Stomach (tissue), 9 donors: Measurements from ENCODE around the gene RBKS. TPM values are rescaled to one million over a fixed set of nuclear protein-coding genes. Genes with fewer than 3 reads are reported as not detected.
"Not testable (repeated sequence)": the region's sequence is repeated elsewhere in the genome, so short reads cannot be mapped to it uniquely, and the experiment has no call there.

ENCODE experiments used
- DNase-seq, 2 donors: peaks; one replicate each; pipeline versions ENCODE4 v3.0.0 to v3.0.0-alpha.2; 2013 to 2019
- H3K27ac ChIP-seq, 5 donors: fragments of 200-600 bp in 4 of 5; sonication (generic) in 4 of 5; one replicate each; pipeline ENCODE4 v1.5.1; 2013 to 2019; ENCODE audit warnings: mild to moderate bottlenecking in 1 of 5, moderate library complexity in 1 of 5
- H3K27me3 ChIP-seq, 3 donors: fragments of 200-600 bp; sonication (generic); one replicate each; pipeline ENCODE4 v1.5.1; 2017 to 2019; ENCODE audit warnings: mixed run types in 1 of 3
- H3K36me3 ChIP-seq, 4 donors: fragments of 200-600 bp; sonication (generic); 1 replicate in 3 of 4; 2 replicates in 1 of 4; pipeline ENCODE4 v1.5.1; 2016 to 2019
- H3K4me1 ChIP-seq, 4 donors: fragments of 200-600 bp; sonication (generic); one replicate each; pipeline ENCODE4 v1.5.1; 2016 to 2019
- H3K4me3 ChIP-seq, 4 donors: fragments of 200-600 bp; sonication (generic) in 3 of 4; one replicate each; pipeline ENCODE4 v1.5.1; 2016 to 2019; ENCODE audit warnings: mild to moderate bottlenecking in 1 of 4
- H3K9me3 ChIP-seq, 4 donors: fragments of 200-600 bp; sonication (generic); one replicate each; pipeline ENCODE4 v1.5.1; 2016 to 2019
- EP300 ChIP-seq: sonication (generic); formaldehyde crosslinking; IDR thresholded peaks from one replicate; pipeline ENCODE4 v1.6.1; 2017; ENCODE audit warnings: antibody characterized with exemption
- POLR2A ChIP-seq, 4 donors: fragments of 450-650 bp; IDR thresholded peaks; one replicate each; pipeline ENCODE4 v1.6.1; 2016; ENCODE audit warnings: antibody characterized with exemption in 4 of 4, control low read depth in 2 of 4, mild to moderate bottlenecking in 1 of 4, moderate library complexity in 1 of 4
- POLR2AphosphoS5 ChIP-seq, 3 donors: sonication (generic); formaldehyde crosslinking; IDR thresholded peaks; one replicate each; pipeline ENCODE4 v1.6.1; 2016; ENCODE audit warnings: antibody characterized with exemption in 3 of 3
- WGBS, 5 donors: extraction: QIAGEN DNeasy Blood & Tissue Kit in 3 of 5; methylation state at CpG; one replicate each; pipeline versions ENCODE4 v1.1.5 to v1.1.7; 2013 to 2018; 5-methylcytosine and 5-hydroxymethylcytosine counted together
- intact Hi-C: fragments of 100-400 bp; cut with DNase I; formaldehyde crosslinking; loops from one replicate; pipeline ENCODE4 v1.15.1; 2023; ENCODE audit warnings: low total_unique reads
- polyA plus RNA-seq, 3 donors: library from polyadenylated mRNA; stranded (reverse); fragments of 200-250 nt; gene quantifications; one replicate each; pipeline ENCODE4 v1.2.3, GENCODE V29; 2013
- total RNA-seq, 5 donors: library from RNA; depleted of rRNA; stranded (reverse); fragments of >200 nt; gene quantifications; one replicate each; pipeline versions ENCODE4 v1.1.0 to v1.2.3, GENCODE V29; 2014 to 2016
- TF ChIP-seq, protein P1 (sequence below), 7 experiments: fragments of 450-650 bp in 4 of 7; fragments of 200-600 bp in 3 of 7; sonication (generic) in 3 of 7; IDR thresholded peaks; one replicate each; pipeline ENCODE4 v1.5.1; 2016 to 2019; ENCODE audit warnings: antibody characterized with exemption in 7 of 7, control low read depth in 2 of 7, mild to moderate bottlenecking in 1 of 7
- donor health status: healthy with polysubstance abuse.
- donor health status: Bipolar disorder and iron deficiency.
- donor health status: healthy.

RBKS gene
- total and polyA plus RNA-seq, 8 donors: 0.76 to 2.9 (median 1.9) TPM; not detected in 3

DNA sequence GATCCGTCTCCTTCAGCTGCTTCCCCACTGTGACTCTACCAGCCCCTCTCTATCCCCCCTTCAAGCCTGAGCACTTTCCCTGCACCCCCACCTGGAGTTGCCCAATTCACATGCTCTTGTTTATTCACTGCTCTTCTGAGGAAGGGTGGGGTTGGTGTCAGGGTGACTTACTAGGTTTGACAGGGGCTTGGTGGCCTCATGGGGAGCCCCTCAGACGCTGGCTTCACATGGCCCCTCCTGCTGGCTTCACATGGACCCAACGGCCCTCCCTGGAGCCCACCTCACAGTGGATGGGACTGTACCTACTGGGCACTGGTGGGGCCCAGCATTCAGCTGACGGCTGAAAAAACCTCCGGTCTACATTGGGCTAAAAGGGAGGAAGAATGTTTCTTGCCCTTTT, 135.4 kb downstream of the RBKS start:
- intact Hi-C loops: no loop called here
- Histone ChIP-seq H3K27me3 (no peaks in the 10 kb centered on the region), H3K9me3 (no peaks in the 10 kb centered on the region), H3K27ac (no peak overlapping the region), H3K4me3 (no peak overlapping the region), H3K36me3 (no peaks in the 10 kb centered on the region), H3K4me1 (peaks cover 0 to 18% (median 5%) of the 10 kb centered on the region in 4 donors)
- DNase-seq: no peak
- 83 to 88% (median 88%) methylated on average over 5 of the region's 5 CpGs for whole genome bisulfite sequencing, 5 donors
- no peak for TF ChIP-seq EP300
- TF ChIP-seq, protein P1, sequence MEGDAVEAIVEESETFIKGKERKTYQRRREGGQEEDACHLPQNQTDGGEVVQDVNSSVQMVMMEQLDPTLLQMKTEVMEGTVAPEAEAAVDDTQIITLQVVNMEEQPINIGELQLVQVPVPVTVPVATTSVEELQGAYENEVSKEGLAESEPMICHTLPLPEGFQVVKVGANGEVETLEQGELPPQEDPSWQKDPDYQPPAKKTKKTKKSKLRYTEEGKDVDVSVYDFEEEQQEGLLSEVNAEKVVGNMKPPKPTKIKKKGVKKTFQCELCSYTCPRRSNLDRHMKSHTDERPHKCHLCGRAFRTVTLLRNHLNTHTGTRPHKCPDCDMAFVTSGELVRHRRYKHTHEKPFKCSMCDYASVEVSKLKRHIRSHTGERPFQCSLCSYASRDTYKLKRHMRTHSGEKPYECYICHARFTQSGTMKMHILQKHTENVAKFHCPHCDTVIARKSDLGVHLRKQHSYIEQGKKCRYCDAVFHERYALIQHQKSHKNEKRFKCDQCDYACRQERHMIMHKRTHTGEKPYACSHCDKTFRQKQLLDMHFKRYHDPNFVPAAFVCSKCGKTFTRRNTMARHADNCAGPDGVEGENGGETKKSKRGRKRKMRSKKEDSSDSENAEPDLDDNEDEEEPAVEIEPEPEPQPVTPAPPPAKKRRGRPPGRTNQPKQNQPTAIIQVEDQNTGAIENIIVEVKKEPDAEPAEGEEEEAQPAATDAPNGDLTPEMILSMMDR (IDR thresholded peaks at IDR 0.05): no peak
- no peak for TF ChIP-seq POLR2AphosphoS5 (IDR thresholded peaks at IDR 0.05)
- no peak for TF ChIP-seq POLR2A (IDR thresholded peaks at IDR 0.05)

- TF ChIP-seq EP300: no peak
- no peak for TF ChIP-seq POLR2A (IDR thresholded peaks at IDR 0.05)
- TF ChIP-seq, protein P1 (IDR thresholded peaks at IDR 0.05): peak in 5 of 7 experiments; percentile 58 to 75 (median 68)
- peak in 1 of 3 donors; percentile 61 for TF ChIP-seq POLR2AphosphoS5 (IDR thresholded peaks at IDR 0.05)
- Histone ChIP-seq H3K27ac (peak overlapping the region in 1 of 5 donors; percentile 89), H3K36me3 (no peaks in the 10 kb centered on the region), H3K27me3 (no peaks in the 10 kb centered on the region), H3K9me3 (peaks cover 0 to 4% (median 2%) of the 10 kb centered on the region in 4 donors), H3K4me3 (no peak overlapping the region), H3K4me1 (peaks cover 0 to 18% (median 5%) of the 10 kb centered on the region in 4 donors)
- DNase-seq: peak; percentile 87 to 92
- intact Hi-C loops: no loop called here
- WGBS, 5 donors: 20 to 28% (median 24%) methylated on average over 4 of the region's 4 CpGs
Observed at GRCh38 chr2:27754138-27754588, 136.0 kb downstream of the RBKS start.

DNA sequence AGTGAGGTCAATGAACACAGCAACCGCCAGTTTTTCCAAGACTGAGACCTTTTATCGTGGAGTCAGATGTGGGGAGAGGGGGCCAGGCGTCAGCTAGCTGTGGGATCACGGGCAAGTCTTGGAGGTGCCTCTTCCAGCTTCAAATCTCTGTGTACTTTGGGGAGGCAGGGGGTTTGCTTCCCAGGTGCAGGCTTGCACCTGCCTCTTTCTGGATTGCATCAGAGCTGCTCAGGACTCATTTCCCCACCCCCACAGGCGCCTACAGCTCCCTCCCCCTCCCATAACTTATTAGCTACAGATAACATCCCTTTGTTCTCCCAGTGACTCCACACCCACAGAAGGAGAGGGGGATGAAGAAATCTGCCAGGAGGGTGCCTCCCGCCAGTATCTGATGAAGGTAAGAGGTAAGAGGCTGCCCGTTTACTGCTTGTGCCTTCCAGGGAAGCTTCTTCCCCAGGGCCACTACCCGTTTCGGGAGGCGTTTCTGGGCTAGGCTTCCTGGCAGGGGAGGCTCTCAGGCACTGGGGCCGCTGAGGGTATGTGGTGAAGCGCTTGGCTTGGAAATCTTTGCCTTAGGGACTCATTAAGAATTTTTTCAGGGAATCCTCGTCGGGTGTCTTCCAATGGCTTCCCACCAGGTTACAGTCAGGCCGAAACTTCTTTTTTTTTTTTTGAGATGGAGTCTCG, 137.5 kb downstream of the RBKS start:
- 33 to 60% (median 42%) methylated on average over 16 of the region's 16 CpGs for WGBS, 5 donors
- H3K27ac ChIP-seq: peak overlapping the region; percentile 77 to 93 (median 89)

GRCh38 chr2:27751377-27751776, 138.8 kb downstream of the RBKS start:
- no peak for DNase-seq
- TF ChIP-seq EP300 (no peak), POLR2A (IDR thresholded peaks at IDR 0.05) (no peak), POLR2AphosphoS5 (IDR thresholded peaks at IDR 0.05) (no peak)
- TF ChIP-seq, protein P1 (IDR thresholded peaks at IDR 0.05): no peak
- Histone ChIP-seq H3K27me3 (no peaks in the 10 kb centered on the region), H3K4me1 (peaks cover 0 to 18% (median 3%) of the 10 kb centered on the region in 4 donors), H3K27ac (peak overlapping the region in 1 of 5 donors; percentile 86), H3K9me3 (peaks cover 0 to 11% (median 5%) of the 10 kb centered on the region in 4 donors), H3K4me3 (no peak overlapping the region), H3K36me3 (no peaks in the 10 kb centered on the region)
- WGBS, 5 donors: 74 to 89% (median 88%) methylated on average over 5 to 6 of the region's 6 CpGs
- intact Hi-C loops: no loop called here

More for the DNA sequence above, 137.5 kb downstream of the RBKS start:
- Histone ChIP-seq H3K4me3 (peak overlapping the region in 3 of 4 donors; percentile 16 to 31 (median 23)), H3K27me3 (no peaks in the 10 kb centered on the region), H3K9me3 (peaks cover 0 to 11% (median 5%) of the 10 kb centered on the region in 4 donors), H3K4me1 (peaks cover 0 to 18% (median 5%) of the 10 kb centered on the region in 4 donors), H3K36me3 (no peaks in the 10 kb centered on the region)
- intact Hi-C loops: no loop called here
- peak; percentile 76 to 93 for DNase-seq
- TF ChIP-seq POLR2AphosphoS5 (IDR thresholded peaks at IDR 0.05) (peak in 2 of 3 donors; percentile 68 to 73), EP300 (no peak), POLR2A (IDR thresholded peaks at IDR 0.05) (no peak)
- TF ChIP-seq, protein P1 (IDR thresholded peaks at IDR 0.05): no peak

DNA sequence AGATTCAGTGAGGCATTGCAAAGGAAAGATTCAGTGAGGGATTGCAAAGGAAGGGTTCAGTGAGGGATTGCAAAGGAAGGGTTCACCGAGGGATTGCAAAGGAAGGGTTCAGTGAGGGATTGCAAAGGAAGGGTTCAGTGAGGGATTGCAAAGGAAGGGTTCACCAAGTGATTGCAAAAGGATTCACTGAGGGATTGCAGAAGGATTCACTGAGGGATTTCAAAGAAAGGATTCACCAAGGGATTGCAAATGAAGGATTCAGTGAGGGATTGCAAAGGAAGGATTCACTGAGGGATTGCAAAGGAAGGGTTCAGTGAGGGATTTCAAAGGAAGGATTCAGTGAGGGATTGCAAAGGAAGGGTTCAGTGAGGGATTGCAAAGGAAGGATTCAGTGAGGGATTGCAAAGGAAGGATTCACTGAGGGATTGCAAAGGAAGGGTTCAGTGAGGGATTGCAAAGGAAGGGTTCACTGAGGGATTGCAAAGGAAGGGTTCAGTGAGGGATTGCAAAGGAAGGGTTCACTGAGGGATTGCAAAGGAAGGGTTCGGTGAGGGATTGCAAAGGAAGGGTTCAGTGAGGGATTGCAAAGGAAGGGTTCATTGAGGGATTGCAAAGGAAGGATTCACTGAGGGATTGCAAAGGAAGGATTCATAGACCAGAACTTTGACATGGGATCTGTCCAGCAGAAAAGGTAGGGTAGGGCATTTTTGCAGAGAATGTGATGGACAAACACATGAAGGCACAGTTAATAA, 141.2 kb downstream of the RBKS start:
- WGBS, 5 donors: 80 to 95% (median 92%) methylated on average over 2 of the region's 2 CpGs
- H3K4me1 ChIP-seq, H3K4me3 ChIP-seq, H3K27me3 ChIP-seq, H3K36me3 ChIP-seq, H3K27ac ChIP-seq, DNase-seq, intact Hi-C loops: not testable (repeated sequence)
- H3K9me3 ChIP-seq: peaks cover 0 to 11% (median 5%) of the 10 kb centered on the region in 4 donors
